Aorta (tissue), 5 donors: ENCODE measurements around the gene POU5F1. TPM values are rescaled to one million over a fixed set of nuclear protein-coding genes. Genes with fewer than 3 reads are reported as not detected.
"Not testable (repeated sequence)": the region's sequence is repeated elsewhere in the genome, so short reads cannot be mapped to it uniquely, and the experiment has no call there.

Experiments
- ATAC-seq: fragments of 200-7000 bp; cut with Tn5 transposase; one replicate; pipeline ENCODE4 v1.9.1; 2022; ENCODE audit warnings: moderate library complexity; ENCODE audit not compliant: low FRiP score
- DNase-seq, 2 donors: peaks; one replicate each; pipeline ENCODE4 v3.0.0-alpha.2; 2020
- H3K27ac ChIP-seq, 2 donors: one replicate each; pipeline ENCODE4 v1.5.1; 2013; ENCODE audit warnings: low read length in 2 of 2, mild to moderate bottlenecking in 2 of 2, moderate library complexity in 2 of 2, control low read depth in 1 of 2, inconsistent platforms in 1 of 2, low read depth in 1 of 2
- H3K27me3 ChIP-seq, 2 donors: one replicate each; pipeline ENCODE4 v1.6.1; 2013; ENCODE audit warnings: control low read depth in 1 of 2, low read length in 1 of 2, mild to moderate bottlenecking in 1 of 2, moderate library complexity in 1 of 2; ENCODE audit not compliant: insufficient read depth in 2 of 2, control insufficient read depth in 1 of 2
- H3K36me3 ChIP-seq, 2 donors: one replicate each; pipeline ENCODE4 v1.6.1; 2013; ENCODE audit warnings: control low read depth in 1 of 2, low read length in 1 of 2, mild to moderate bottlenecking in 1 of 2; ENCODE audit not compliant: insufficient read depth in 2 of 2, control insufficient read depth in 1 of 2
- H3K4me1 ChIP-seq, 2 donors: one replicate each; pipeline ENCODE4 v1.6.1; 2013; ENCODE audit warnings: low read length in 2 of 2, control low read depth in 1 of 2, mild to moderate bottlenecking in 1 of 2, moderate library complexity in 1 of 2; ENCODE audit not compliant: insufficient read depth in 2 of 2, control insufficient read depth in 1 of 2
- H3K4me3 ChIP-seq, 2 donors: one replicate each; pipeline ENCODE4 v1.5.1; 2013; ENCODE audit warnings: low read length in 2 of 2, control low read depth in 1 of 2, mild to moderate bottlenecking in 1 of 2
- H3K9me3 ChIP-seq: one replicate; pipeline ENCODE4 v1.6.1; 2013; ENCODE audit warnings: mild to moderate bottlenecking, low read length; ENCODE audit not compliant: control insufficient read depth
- WGBS, 2 donors: extraction: QIAGEN DNeasy Blood & Tissue Kit; methylation state at CpG; one replicate each; pipeline ENCODE4 v1.1.7; 2013; 5-methylcytosine and 5-hydroxymethylcytosine counted together
- intact Hi-C, 2 donors: fragments of 100-400 bp; cut with DNase I; formaldehyde crosslinking; loops; one replicate each; pipeline versions ENCODE4 v1.14.2 to v1.15.0; 2022
- polyA plus RNA-seq, 2 donors: library from polyadenylated mRNA; stranded (reverse); fragments of 200-250 nt; gene quantifications; one replicate each; pipeline ENCODE4 v1.2.3, GENCODE V29; 2013
- total RNA-seq, 2 donors: library from RNA; stranded (reverse); fragmentation: NEBNext Ultra II Directional; extraction: Animal tissue kit (Norgen Biotek cat#: 25700); gene quantifications; one replicate each; pipeline ENCODE4 v1.2.1, GENCODE V29; 2021
- donor health status: healthy with polysubstance abuse.
- donor health status: Bipolar disorder and iron deficiency.
- donor health status: DM: no; HTN: no; CAD: no.
- donor health status: DM: no; HTN: no; CAD: no.
- donor health status: DM: yes; HTN: yes; CAD: no.

Gene POU5F1
- total and polyA plus RNA-seq, 4 donors, result 0.45 to 2.6 (median 2.2) TPM; not detected in 1

DNA sequence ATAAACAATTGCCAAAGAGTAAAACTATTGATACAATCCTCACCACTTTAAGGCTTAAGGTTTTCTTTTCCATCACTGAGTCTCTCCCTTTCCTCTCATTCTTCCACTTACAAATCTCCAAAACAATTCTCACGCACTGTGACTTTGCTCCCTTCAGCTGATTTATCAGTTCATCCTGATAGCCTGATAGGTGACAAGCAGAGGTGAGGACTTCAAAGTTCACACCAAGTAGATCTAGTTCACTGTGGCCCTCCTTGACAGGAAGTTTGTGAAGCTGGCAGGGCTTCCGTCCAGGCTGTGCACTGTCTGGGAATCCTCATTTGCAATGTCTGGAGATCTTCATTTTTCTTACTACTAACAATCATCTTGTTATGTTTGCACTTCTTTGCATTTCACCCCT lies 35.2 kb upstream of the POU5F1 start:
- no peaks in the 10 kb centered on the region for H3K27me3 ChIP-seq
- H3K27ac ChIP-seq, result no peak overlapping the region
- no peak overlapping the region for H3K4me3 ChIP-seq
- peaks cover 5 to 9% of the 10 kb centered on the region in 2 donors for H3K4me1 ChIP-seq
- H3K9me3 ChIP-seq, result no peaks in the 10 kb centered on the region
- no peak for DNase-seq
- 76 to 88% methylated on average over 2 of the region's 2 CpGs for WGBS, 2 donors
- no peak for ATAC-seq
- intact Hi-C loops, result no loop called here
- H3K36me3 ChIP-seq, result no peaks in the 10 kb centered on the region

DNA sequence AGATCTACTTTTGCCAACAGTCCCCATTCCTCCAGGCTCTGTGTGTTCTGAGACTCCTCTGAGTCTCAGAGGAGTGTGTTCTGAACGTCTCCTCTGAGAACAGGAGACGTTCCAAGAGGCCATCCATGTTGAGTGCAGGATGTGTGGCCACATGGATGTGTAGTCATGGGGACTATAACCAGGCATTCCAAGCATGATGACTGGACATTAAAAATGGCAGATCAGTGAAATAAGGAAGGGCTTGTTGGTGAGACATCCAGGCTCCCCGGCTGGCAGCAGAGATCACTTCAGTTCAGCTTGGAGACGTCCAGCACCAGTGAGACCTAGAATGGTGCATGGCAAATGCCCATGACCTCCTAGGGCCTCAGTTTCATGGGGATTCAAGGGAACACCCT lies 34.3 kb upstream of the POU5F1 start:
- no peak overlapping the region for H3K4me3 ChIP-seq
- DNase-seq (no peak), ATAC-seq (no peak)
- WGBS, 2 donors, result 57 to 62% methylated on average over 4 of the region's 4 CpGs
- intact Hi-C loops, result loop anchor here in 1 of 2 donors (5.0 kb wide), 1 partner anchor 63 kb away; no protein-coding TSS in a partner anchor
- H3K9me3 ChIP-seq, result no peaks in the 10 kb centered on the region
- no peaks in the 10 kb centered on the region for H3K27me3 ChIP-seq
- H3K27ac ChIP-seq, result no peak overlapping the region
- no peaks in the 10 kb centered on the region for H3K36me3 ChIP-seq
- H3K4me1 ChIP-seq, result peaks cover 3 to 5% of the 10 kb centered on the region in 2 donors

DNA sequence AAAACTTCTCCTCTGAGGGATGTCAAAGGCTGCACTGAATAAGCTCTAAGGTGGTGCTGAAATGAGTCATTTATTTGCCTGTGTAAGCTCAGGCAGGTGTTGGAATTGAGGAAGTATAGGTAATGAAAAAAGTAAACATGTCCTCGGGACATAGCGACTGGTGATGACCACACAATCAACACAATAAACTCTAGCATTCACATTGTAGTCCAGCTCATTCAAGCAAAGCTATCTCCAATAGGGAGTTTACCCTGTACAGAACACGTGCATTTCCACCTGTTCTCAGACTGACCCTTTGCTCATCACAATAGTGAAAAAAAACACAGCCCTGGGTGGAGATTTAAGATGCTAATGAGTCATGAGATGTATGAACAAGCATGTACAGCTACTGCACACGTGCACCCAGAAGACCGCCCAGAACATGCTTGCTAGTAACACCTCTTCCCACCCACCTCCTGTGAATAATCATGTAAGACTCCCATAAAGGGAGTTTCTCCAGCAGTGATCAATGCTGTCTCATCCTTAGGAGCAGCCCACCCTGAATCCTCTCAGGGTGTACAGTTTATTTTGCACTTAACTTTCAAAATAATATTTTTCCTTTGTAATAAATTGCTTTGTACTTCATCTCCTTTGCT lies 33.0 kb upstream of the POU5F1 start:
- H3K4me1 ChIP-seq, result peaks cover 0 to 5% of the 10 kb centered on the region in 2 donors
- H3K4me3 ChIP-seq, result no peak overlapping the region
- WGBS, 2 donors, result 39 to 46% methylated on average over 5 of the region's 5 CpGs
- H3K9me3 ChIP-seq, result no peaks in the 10 kb centered on the region
- H3K27ac ChIP-seq, result peak overlapping the region in 1 of 2 donors; percentile 29
- intact Hi-C loops, result loop anchor here in 1 of 2 donors (5.0 kb wide), 1 partner anchor 64 kb away; no protein-coding TSS in a partner anchor
- no peaks in the 10 kb centered on the region for H3K27me3 ChIP-seq
- H3K36me3 ChIP-seq, result no peaks in the 10 kb centered on the region
- no peak for ATAC-seq
- no peak for DNase-seq

DNA sequence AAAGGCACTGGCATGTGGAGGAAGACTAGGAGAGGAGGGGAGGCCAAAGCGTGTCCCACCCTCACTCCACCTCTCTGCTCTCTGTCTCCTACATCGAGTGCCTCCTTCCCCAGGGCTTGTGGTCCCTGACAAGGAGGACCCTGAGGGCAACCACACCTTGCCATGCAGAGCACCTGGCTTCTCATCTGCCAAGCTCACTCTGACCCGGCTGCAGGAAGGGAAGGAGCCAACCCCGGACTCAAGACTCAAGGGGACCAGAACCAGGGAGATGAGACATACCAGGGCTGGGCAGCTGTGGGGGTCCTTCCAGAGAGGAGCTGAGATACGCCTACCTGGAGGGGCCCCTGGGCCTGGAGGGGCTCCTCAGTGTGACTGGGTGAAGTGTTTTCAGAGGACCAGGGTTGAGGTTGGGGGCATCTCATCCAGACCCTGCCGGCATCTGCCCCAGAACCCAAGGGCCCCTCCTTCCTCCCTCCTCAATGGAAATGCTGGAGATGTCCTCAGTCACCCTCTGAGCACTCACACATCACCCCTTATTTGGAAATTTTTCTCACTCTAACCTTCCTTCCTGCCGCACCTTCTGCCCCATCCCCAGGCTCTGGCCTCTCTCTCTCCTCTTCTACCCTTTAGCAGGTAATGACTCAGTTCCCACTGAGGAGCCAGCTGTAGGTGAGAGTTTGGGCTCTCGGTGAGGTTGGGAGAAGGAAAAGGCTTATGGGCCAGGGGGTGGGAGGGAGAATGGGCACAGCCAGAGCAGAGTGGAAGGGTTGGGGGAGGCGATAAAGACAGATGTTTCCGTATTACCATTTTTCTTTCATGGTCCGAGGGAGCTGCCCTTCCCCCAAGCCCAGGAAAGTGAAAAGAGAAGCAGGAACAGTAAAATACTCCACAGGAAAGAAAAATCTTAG lies 32.0 kb upstream of the POU5F1 start:
- intact Hi-C loops, result loop anchor here in 1 of 2 donors (5.0 kb wide), 1 partner anchor 65 kb away; no protein-coding TSS in a partner anchor
- no peak for DNase-seq
- H3K9me3 ChIP-seq, result no peaks in the 10 kb centered on the region
- 42 to 48% methylated on average over 11 of the region's 11 CpGs for WGBS, 2 donors
- H3K4me3 ChIP-seq, result no peak overlapping the region
- peaks cover 0 to 3% of the 10 kb centered on the region in 2 donors for H3K4me1 ChIP-seq
- peak overlapping the region in 1 of 2 donors; percentile 26 for H3K27ac ChIP-seq
- no peaks in the 10 kb centered on the region for H3K27me3 ChIP-seq
- H3K36me3 ChIP-seq, result no peaks in the 10 kb centered on the region
- no peak for ATAC-seq

DNA sequence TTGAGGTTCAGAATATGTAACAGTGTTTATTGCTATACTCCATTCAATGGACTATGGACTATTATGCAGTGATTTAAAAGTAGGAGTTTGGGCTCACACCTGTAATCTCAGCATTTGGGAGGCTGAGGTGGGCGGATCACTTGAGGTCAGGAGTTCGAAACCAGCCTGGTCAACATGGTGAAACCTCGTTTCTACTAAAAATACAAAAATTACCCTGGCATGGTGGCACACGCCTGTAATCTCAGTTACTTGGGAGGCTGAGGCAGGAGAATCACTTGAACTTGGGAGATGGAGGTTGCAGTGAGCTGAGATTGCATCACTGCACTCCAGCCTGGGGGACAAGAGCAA lies 28.6 kb upstream of the POU5F1 start:
- H3K27me3 ChIP-seq, H3K36me3 ChIP-seq, DNase-seq, H3K9me3 ChIP-seq, intact Hi-C loops, H3K4me3 ChIP-seq, H3K4me1 ChIP-seq, H3K27ac ChIP-seq, ATAC-seq: not testable (repeated sequence)
- WGBS, 2 donors, result 95 to 97% methylated on average over 4 of the region's 4 CpGs

DNA sequence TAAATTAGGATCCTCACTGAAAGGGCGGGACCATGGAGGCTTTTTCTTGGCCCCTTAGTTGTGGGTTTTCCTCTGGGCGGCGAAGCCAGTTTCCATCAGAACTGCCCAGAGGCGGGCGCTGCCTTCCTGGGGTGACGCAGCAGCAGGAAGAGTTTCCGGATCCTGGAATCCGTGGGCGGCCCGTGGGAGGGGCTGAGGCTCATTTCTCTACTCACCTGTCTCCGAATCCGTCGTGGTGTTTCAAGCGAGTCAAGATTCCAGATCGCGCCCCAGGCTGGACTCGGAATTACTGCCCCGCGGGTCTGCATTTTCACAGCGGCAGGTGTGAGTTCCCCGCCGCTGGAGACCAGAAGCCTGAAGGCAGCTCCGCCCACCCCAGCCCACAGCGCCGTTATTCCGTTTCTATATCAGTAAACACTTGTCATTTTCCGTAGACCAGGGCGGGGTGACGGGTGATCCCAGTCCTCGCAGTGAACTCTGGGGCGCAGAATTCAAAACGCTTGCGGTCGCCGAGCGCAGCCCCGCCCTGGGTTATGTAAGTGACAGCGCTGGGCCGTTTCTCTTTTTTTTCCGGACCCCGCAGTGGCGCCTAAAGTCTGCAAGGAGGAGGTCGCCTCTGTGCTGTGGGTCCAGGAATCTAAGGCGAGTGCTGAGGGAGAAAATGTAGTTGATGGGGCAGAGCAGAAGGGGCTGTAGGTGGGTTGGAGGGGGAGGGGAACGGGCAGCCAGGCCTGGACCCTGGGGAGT lies 27.2 kb upstream of the POU5F1 start:
- Histone ChIP-seq H3K9me3 (no peaks in the 10 kb centered on the region), H3K4me3 (peak overlapping the region; percentile 57 to 77), H3K36me3 (no peaks in the 10 kb centered on the region), H3K27ac (peak overlapping the region; percentile 59 to 78), H3K27me3 (no peaks in the 10 kb centered on the region), H3K4me1 (no peaks in the 10 kb centered on the region)
- DNase-seq (peak; percentile 96), ATAC-seq (peak; percentile 94)
- WGBS, 2 donors, result 0% methylated on average over 45 of the region's 45 CpGs
- intact Hi-C loops, result loop anchor here in 1 of 2 donors (1.0 to 2.0 kb wide), 2 partner anchors 75 to 170 kb away; partner anchors contain the start of gene HLA-C

DNA sequence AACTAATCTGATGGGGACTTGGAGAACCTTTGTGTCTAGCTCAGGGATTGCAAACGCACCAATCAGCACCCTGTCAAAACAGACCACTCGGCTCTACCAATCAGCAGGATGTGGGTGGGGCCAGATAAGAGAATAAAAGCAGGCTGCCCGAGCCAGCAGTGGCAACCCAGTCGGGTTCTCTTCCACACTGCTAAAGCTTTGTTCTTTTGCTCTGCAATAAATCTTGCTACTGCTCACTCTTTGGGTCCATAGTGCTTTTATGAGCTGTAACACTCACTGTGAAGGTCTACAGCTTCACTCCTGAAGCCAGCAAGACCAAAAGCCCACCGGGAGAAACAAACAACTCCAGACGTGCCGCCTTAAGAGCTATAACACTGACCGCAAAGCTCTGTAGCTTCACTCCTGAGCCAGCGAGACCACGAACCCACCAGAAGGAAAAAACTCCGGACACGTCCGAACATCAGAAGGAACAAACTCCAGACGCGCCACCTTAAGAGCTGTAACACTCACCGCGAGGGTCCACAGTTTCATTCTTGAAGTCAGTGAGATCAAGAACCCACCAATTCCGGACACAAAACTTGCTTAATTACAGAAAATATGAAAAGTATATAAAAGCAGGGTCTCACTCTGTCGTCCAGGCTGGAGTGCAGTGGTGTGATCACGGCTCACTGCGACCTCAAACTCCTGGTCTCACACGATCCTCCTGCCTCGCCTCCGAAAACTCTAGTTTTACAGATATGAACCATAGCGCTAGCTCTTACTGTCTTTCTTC lies 26.0 kb upstream of the POU5F1 start:
- 76 to 77% methylated on average over 25 of the region's 25 CpGs for WGBS, 2 donors
- not testable (repeated sequence) for H3K4me1 ChIP-seq, H3K36me3 ChIP-seq, DNase-seq, H3K27ac ChIP-seq, H3K4me3 ChIP-seq, H3K27me3 ChIP-seq, H3K9me3 ChIP-seq, ATAC-seq
- intact Hi-C loops, result loop anchor here in 1 of 2 donors (1.0 to 2.0 kb wide), 2 partner anchors 76 to 171 kb away; partner anchors contain the start of gene HLA-C
